Kidney (tissue), 14 donors: Measurements from ENCODE around the gene MRPS34. TPM values are rescaled to one million over a fixed set of nuclear protein-coding genes. Genes with fewer than 3 reads are reported as not detected.
A peak's percentile ranks its signal among the peaks of the same experiment; 100 is the strongest.

Experiments used
- DNase-seq, 5 donors: peaks; one replicate each; pipeline ENCODE4 v3.0.0-alpha.2; 2013 to 2020
- FAIRE-seq: peaks from 2 replicates; lab custom pipeline; 2012; peaks lifted over from hg19 to GRCh38; lab: Jason Lieb, UNC
- H3K27ac ChIP-seq, 2 donors: one replicate each; pipeline ENCODE4 v1.7.0; 2013; ENCODE audit warnings: low read depth in 2 of 2, low read length in 2 of 2, inconsistent platforms in 1 of 2
- H3K27me3 ChIP-seq: one replicate; pipeline ENCODE4 v1.7.1; 2013; ENCODE audit warnings: low read length, inconsistent platforms; ENCODE audit not compliant: control insufficient read depth, insufficient read depth
- H3K36me3 ChIP-seq, 3 donors: one replicate each; pipeline versions ENCODE4 v1.7.0 to v1.7.1; 2013; ENCODE audit warnings: low read length in 3 of 3, control low read depth in 1 of 3, inconsistent platforms in 1 of 3; ENCODE audit not compliant: insufficient read depth in 3 of 3, control insufficient read depth in 2 of 3
- H3K4me1 ChIP-seq, 3 donors: one replicate each; pipeline versions ENCODE4 v1.7.0 to v1.7.1; 2013; ENCODE audit warnings: low read length in 3 of 3, inconsistent platforms in 1 of 3, low read depth in 1 of 3; ENCODE audit not compliant: control insufficient read depth in 2 of 3, insufficient read depth in 2 of 3
- H3K4me3 ChIP-seq, 3 donors: one replicate each; pipeline versions ENCODE4 v1.7.0 to v1.8.1; 2013; ENCODE audit warnings: low read length in 3 of 3, control low read depth in 1 of 3, inconsistent platforms in 1 of 3
- H3K9ac ChIP-seq, 3 donors: one replicate each; pipeline versions ENCODE4 v1.7.0 to v1.7.1; 2013; ENCODE audit warnings: low read length in 3 of 3, control low read depth in 1 of 3, inconsistent platforms in 1 of 3
- H3K9me3 ChIP-seq, 3 donors: one replicate each; pipeline versions ENCODE4 v1.7.0 to v1.7.1; 2013; ENCODE audit warnings: low read length in 3 of 3, control low read depth in 1 of 3, inconsistent platforms in 1 of 3; ENCODE audit not compliant: control insufficient read depth in 2 of 3, insufficient read depth in 1 of 3
- CTCF ChIP-seq: IDR thresholded peaks from 3 replicates; pipeline ENCODE4 v1.5.1; 2012; ENCODE audit warnings: mild to moderate bottlenecking, moderate library complexity, borderline replicate concordance; ENCODE audit not compliant: insufficient read depth; ENCODE audit errors: extremely low read depth
- intact Hi-C: fragments of 100-400 bp; cut with DNase I; formaldehyde crosslinking; loops from one replicate; pipeline ENCODE4 v1.11.1; 2022
- polyA plus RNA-seq: library from polyadenylated mRNA; stranded (reverse); fragments of 350-450 nt; fragmentation: Illumina TruSeq; extraction: RNeasy Lipid Tissue Mini Kit (QIAGEN cat#74804); gene quantifications from one replicate; pipeline ENCODE4 v1.2.3, GENCODE V29; 2014; ENCODE audit warnings: low read depth, low replicate concordance; ENCODE audit not compliant: insufficient read depth
- total RNA-seq: library from RNA; stranded (reverse); fragmentation: NEBNext Ultra II Directional; extraction: Animal tissue kit (Norgen Biotek cat#: 25700); gene quantifications from one replicate; pipeline ENCODE4 v1.2.1, GENCODE V29; 2021
- donor health status: control.
- donor health status: control.
- donor health status: control.
- donor health status: control.
- donor health status: control.
- donor health status: DM: yes; HTN: yes; CAD: no.
- donor health status: Normal renal cell carcinoma (clear cell type).

The MRPS34 gene
- total and polyA plus RNA-seq, 2 donors from 2014 or later, result 61.7 to 187 TPM

DNA sequence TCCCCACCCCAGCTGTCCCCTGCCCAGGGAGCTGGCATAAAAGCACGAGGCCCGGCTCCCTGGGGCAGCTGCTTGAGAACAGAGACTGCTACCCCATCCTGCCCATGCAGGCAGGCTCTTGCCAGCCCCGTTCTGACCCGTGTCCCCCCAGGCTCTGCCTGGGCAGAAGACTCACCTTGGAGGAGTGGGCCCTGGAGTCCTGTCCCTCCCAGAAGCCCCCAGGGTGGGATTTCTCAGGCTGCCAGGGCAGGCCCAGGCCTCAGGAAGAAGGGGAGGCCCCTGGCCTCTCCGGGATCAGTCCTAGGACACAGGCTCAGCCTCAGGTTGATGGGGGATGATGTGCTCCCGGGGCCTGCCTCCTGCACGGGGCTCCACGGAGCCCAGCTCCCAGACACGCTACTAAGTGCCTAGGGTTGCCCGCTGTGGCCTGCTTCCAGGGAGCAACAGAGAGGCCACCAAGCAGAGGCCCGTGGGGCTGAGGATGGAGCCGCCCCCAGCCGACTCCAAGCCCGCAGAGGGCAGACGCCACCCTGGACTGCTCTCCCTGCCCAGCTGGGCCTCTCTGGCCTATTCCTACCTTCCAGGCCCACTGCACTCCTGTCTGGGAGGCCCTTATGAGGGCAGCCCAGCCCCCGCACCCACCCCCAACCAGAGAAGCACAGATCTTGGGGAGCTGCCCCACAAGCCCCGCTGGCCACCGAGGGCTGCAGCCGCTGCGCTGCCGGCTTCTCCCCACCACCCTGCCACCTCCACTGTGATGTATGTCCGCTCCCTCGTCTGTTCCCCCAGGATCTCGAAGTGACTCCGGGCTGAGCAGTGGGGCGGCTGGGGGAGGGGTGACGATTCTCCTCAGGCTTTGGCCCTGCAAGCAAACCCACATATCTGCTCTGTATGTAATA, 3.3 kb downstream of the MRPS34 start:
- Histone ChIP-seq H3K9ac (peak overlapping the region in 1 of 3 donors; percentile 22), H3K27me3 (no peaks in the 10 kb centered on the region), H3K4me3 (peak overlapping the region in 1 of 3 donors; percentile 76), H3K9me3 (no peaks in the 10 kb centered on the region), H3K4me1 (peaks cover 0 to 23% (median 6%) of the 10 kb centered on the region in 3 donors), H3K27ac (peak overlapping the region in 1 of 2 donors; percentile 16), H3K36me3 (peaks cover 0 to 11% (median 7%) of the 10 kb centered on the region in 3 donors)
- DNase-seq (peak in 1 of 5 donors; percentile 56), FAIRE-seq (no peak)
- intact Hi-C loops, result no loop called here
- no peak for TF ChIP-seq CTCF

DNA sequence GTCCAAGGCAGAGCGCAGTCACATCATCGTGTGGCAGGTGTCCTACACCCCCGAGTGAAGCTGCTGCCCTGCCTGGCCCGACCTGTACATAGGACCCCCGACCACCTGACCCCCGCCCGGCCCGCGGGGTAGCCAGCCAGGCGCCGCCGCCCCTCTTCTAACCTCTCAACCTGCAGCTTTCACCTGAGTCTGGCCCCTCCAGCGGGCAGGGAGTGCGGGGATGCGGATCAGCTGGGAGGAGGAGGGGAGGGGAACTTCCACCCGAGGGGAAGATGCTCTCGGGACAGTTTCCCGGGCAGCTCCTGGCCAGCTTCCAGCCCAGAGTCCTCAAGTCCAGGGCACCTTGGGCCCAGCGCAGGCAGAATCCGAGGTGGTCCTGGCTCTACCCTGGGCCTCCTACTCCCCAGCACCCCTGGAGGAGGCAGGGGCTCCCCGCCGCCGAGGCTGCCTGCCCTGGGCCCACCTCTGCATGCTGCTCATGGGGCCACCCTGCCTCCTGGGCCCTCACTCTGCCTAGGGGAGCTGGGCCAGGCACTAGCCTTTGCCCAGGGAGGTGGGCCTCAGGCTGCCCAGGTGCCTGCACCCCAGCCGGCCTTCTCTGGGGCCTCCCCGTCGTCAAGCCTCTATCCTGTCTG, 4.0 kb downstream of the MRPS34 start:
- peak in 1 of 5 donors; percentile 49 for DNase-seq
- Histone ChIP-seq H3K4me1 (peaks cover 0 to 15% (median under 1%) of the 10 kb centered on the region in 3 donors), H3K27ac (no peak overlapping the region), H3K9ac (no peak overlapping the region), H3K36me3 (peaks cover 0 to 11% (median 7%) of the 10 kb centered on the region in 3 donors), H3K9me3 (no peaks in the 10 kb centered on the region), H3K27me3 (no peaks in the 10 kb centered on the region), H3K4me3 (no peak overlapping the region)
- intact Hi-C loops, result no loop called here
- TF ChIP-seq CTCF, result no peak
- FAIRE-seq, result no peak

DNA sequence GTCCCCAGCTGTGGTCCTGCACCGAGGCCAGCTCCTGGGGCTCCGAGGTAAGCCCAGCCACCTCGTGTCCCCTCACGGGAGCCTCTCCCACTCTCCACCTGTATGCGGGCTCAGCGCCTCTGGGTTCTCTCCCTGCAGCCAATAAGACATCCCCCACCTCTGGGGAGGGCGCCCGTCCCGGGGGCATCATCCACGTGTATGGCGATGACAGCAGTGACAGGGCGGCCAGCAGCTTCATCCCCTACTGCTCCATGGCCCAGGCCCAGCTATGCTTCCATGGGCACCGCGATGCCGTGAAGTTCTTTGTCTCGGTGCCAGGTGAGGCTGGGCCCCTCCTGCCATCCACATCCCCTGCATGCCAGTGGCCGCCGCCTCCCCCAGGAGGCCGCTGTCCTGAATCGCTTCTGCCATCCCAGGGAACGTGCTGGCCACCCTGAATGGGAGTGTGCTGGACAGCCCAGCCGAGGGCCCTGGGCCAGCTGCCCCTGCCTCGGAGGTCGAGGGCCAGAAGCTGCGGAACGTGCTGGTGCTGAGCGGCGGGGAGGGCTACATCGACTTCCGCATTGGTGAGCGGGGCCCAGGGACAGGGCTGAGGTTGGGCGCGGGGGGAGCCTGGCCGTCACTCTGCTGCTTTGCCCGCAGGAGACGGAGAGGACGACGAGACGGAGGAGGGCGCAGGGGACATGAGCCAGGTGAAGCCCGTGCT, 4.7 kb downstream of the MRPS34 start:
- H3K36me3 ChIP-seq, result peaks cover 0 to 11% (median 7%) of the 10 kb centered on the region in 3 donors
- H3K4me3 ChIP-seq, result no peak overlapping the region
- no peaks in the 10 kb centered on the region for H3K27me3 ChIP-seq
- intact Hi-C loops, result no loop called here
- no peak overlapping the region for H3K9ac ChIP-seq
- FAIRE-seq, result no peak
- DNase-seq, result peak in 1 of 5 donors; percentile 44
- no peaks in the 10 kb centered on the region for H3K9me3 ChIP-seq
- no peak for TF ChIP-seq CTCF
- H3K4me1 ChIP-seq, result peaks cover 0 to 12% (median 0%) of the 10 kb centered on the region in 3 donors
- no peak overlapping the region for H3K27ac ChIP-seq
